Measurements from ENCODE around the gene AKT2. TPM values are rescaled to one million over a fixed set of nuclear protein-coding genes. Genes with fewer than 3 reads are reported as not detected.
"Not testable (repeated sequence)": the region's sequence is repeated elsewhere in the genome, so short reads cannot be mapped to it uniquely, and the experiment has no call there.

Gene AKT2
- total RNA-seq, result 103 TPM
- long read RNA-seq, full-length matches to known transcripts, result 6 of 22 reads
- long read RNA-seq, partial matches to known transcripts, result 1 of 22 reads
- long read RNA-seq, other reads (novel, unspliced or antisense), result 15 of 22 reads

- Histone ChIP-seq H3K27me3 (no peaks in the 10 kb centered on the region), H3K9me3 (no peaks in the 10 kb centered on the region), H3K27ac (peak within 1 kb of the TSS; percentile 98), H3K36me3 (no peaks in the 10 kb centered on the region), H3K4me1 (peaks cover 40% of the 10 kb centered on the region), H3K4me3 (peak within 1 kb of the TSS; percentile 78)
- DNase-seq, result no peak
- peak; percentile 5 for TF ChIP-seq CTCF (IDR thresholded peaks at IDR 0.05)
- intact Hi-C loops (cut with DNase I), result no loop called here
- peak; percentile 71 for ATAC-seq
These were observed at the start of gene AKT2 for GRCh38 chr19:40284501-40285352. Gene AKT2, minus strand, starts transcription at chr19:40285345. Its CDS starts 20,078 bp downstream, at chr19:40265267.

GRCh38 chr19:40333083-40333482 lies 47.9 kb upstream of the AKT2 start:
- intact Hi-C loops (cut with DNase I), result not testable (repeated sequence)

GRCh38 chr19:40332669-40333068 lies 47.5 kb upstream of the AKT2 start:
- Histone ChIP-seq H3K36me3 (peaks cover 73% of the 10 kb centered on the region), H3K4me3 (no peak overlapping the region), H3K9me3 (no peaks in the 10 kb centered on the region), H3K27ac (no peak overlapping the region), H3K4me1 (no peaks in the 10 kb centered on the region), H3K27me3 (no peaks in the 10 kb centered on the region)
- no peak for TF ChIP-seq CTCF (IDR thresholded peaks at IDR 0.05)
- ATAC-seq (no peak), DNase-seq (no peak)
- intact Hi-C loops (cut with DNase I), result no loop called here

More at GRCh38 chr19:40333083-40333482, 47.9 kb upstream of the AKT2 start:
- ATAC-seq, DNase-seq, H3K27me3 ChIP-seq, H3K4me3 ChIP-seq, H3K27ac ChIP-seq, H3K9me3 ChIP-seq, H3K4me1 ChIP-seq: not testable (repeated sequence)
- H3K36me3 ChIP-seq, result peaks cover 69% of the 10 kb centered on the region

GRCh38 chr19:40331052-40331451 lies 45.9 kb upstream of the AKT2 start:
- TF ChIP-seq CTCF (IDR thresholded peaks at IDR 0.05), result no peak
- intact Hi-C loops (cut with DNase I), result no loop called here
- DNase-seq (peak; percentile 71), ATAC-seq (peak; percentile 90)
- Histone ChIP-seq H3K4me3 (no peak overlapping the region), H3K27ac (no peak overlapping the region), H3K9me3 (no peaks in the 10 kb centered on the region), H3K4me1 (no peaks in the 10 kb centered on the region), H3K27me3 (no peaks in the 10 kb centered on the region), H3K36me3 (peaks cover 88% of the 10 kb centered on the region)

GRCh38 chr19:40326201-40326600 lies 41.1 kb upstream of the AKT2 start:
- no peak for ATAC-seq

More at GRCh38 chr19:40326201-40326600, 41.1 kb upstream of the AKT2 start:
- DNase-seq, result no peak
- intact Hi-C loops (cut with DNase I), result no loop called here
- TF ChIP-seq CTCF (IDR thresholded peaks at IDR 0.05), result no peak
- no peaks in the 10 kb centered on the region for H3K4me1 ChIP-seq
- H3K9me3 ChIP-seq, result no peaks in the 10 kb centered on the region
- no peaks in the 10 kb centered on the region for H3K27me3 ChIP-seq
- no peak overlapping the region for H3K4me3 ChIP-seq
- peaks cover 91% of the 10 kb centered on the region for H3K36me3 ChIP-seq
- no peak overlapping the region for H3K27ac ChIP-seq
